ENCODE data around the gene CEP57L1. TPM values are rescaled to one million over a fixed set of nuclear protein-coding genes. Genes with fewer than 3 reads are reported as not detected.
A peak's percentile ranks its signal among the peaks of the same experiment; 100 is the strongest.

Gene CEP57L1
- total RNA-seq, 1 donor from 2014 or later, result 13.2 TPM

GRCh38 chr6:109182578-109182977 is 87.3 kb downstream of the CEP57L1 start:
- H3K4me3 Mint-ChIP-seq (ENCODE audit: unreplicated experiment), result no peak overlapping the region
- H3K27ac Mint-ChIP-seq (ENCODE audit: unreplicated experiment), result no peak overlapping the region
- no peak for DNase-seq (ENCODE audit: extremely low spot score, unreplicated experiment)
- no peaks in the 10 kb centered on the region for H3K4me1 Mint-ChIP-seq (ENCODE audit: unreplicated experiment)
- H3K36me3 Mint-ChIP-seq (ENCODE audit: unreplicated experiment), result no peaks in the 10 kb centered on the region
- H3K27me3 Mint-ChIP-seq (ENCODE audit: unreplicated experiment), result peaks cover 70% of the 10 kb centered on the region
- no peak for TF ChIP-seq CTCF (IDR thresholded peaks at IDR 0.05)
- H3K9me3 Mint-ChIP-seq (ENCODE audit: unreplicated experiment), result peaks cover 10% of the 10 kb centered on the region

- H3K36me3 Mint-ChIP-seq (ENCODE audit: unreplicated experiment), result no peaks in the 10 kb centered on the region
- H3K4me1 Mint-ChIP-seq (ENCODE audit: unreplicated experiment), result no peaks in the 10 kb centered on the region
- peaks cover 70% of the 10 kb centered on the region for H3K27me3 Mint-ChIP-seq (ENCODE audit: unreplicated experiment)
- H3K27ac Mint-ChIP-seq (ENCODE audit: unreplicated experiment), result no peak overlapping the region
- H3K4me3 Mint-ChIP-seq (ENCODE audit: unreplicated experiment), result no peak overlapping the region
- TF ChIP-seq CTCF (IDR thresholded peaks at IDR 0.05), result no peak
- no peak for DNase-seq (ENCODE audit: extremely low spot score, unreplicated experiment)
- H3K9me3 Mint-ChIP-seq (ENCODE audit: unreplicated experiment), result peaks cover 10% of the 10 kb centered on the region
Measured at GRCh38 chr6:109183109-109183650, 87.9 kb downstream of the CEP57L1 start.

- H3K27me3 Mint-ChIP-seq (ENCODE audit: unreplicated experiment), result peaks cover 61% of the 10 kb centered on the region
- H3K27ac Mint-ChIP-seq (ENCODE audit: unreplicated experiment), result no peak overlapping the region
- H3K4me3 Mint-ChIP-seq (ENCODE audit: unreplicated experiment), result no peak overlapping the region
- H3K9me3 Mint-ChIP-seq (ENCODE audit: unreplicated experiment), result no peaks in the 10 kb centered on the region
- H3K36me3 Mint-ChIP-seq (ENCODE audit: unreplicated experiment), result no peaks in the 10 kb centered on the region
- no peak for TF ChIP-seq CTCF (IDR thresholded peaks at IDR 0.05)
- no peaks in the 10 kb centered on the region for H3K4me1 Mint-ChIP-seq (ENCODE audit: unreplicated experiment)
- no peak for DNase-seq (ENCODE audit: extremely low spot score, unreplicated experiment)
Measured at GRCh38 chr6:109184638-109185037, 89.3 kb downstream of the CEP57L1 start.

- Mint-ChIP-seq H3K36me3 (ENCODE audit: unreplicated experiment) (no peaks in the 10 kb centered on the region), H3K27me3 (ENCODE audit: unreplicated experiment) (peaks cover 60% of the 10 kb centered on the region), H3K27ac (ENCODE audit: unreplicated experiment) (no peak overlapping the region), H3K9me3 (ENCODE audit: unreplicated experiment) (peaks cover 6% of the 10 kb centered on the region), H3K4me1 (ENCODE audit: unreplicated experiment) (no peaks in the 10 kb centered on the region), H3K4me3 (ENCODE audit: unreplicated experiment) (no peak overlapping the region)
- no peak for TF ChIP-seq CTCF (IDR thresholded peaks at IDR 0.05)
- DNase-seq (ENCODE audit: extremely low spot score, unreplicated experiment), result no peak
Measured at GRCh38 chr6:109186012-109186411, 90.7 kb downstream of the CEP57L1 start.

- Mint-ChIP-seq H3K4me1 (ENCODE audit: unreplicated experiment) (no peaks in the 10 kb centered on the region), H3K36me3 (ENCODE audit: unreplicated experiment) (no peaks in the 10 kb centered on the region), H3K9me3 (ENCODE audit: unreplicated experiment) (peaks cover 7% of the 10 kb centered on the region), H3K27ac (ENCODE audit: unreplicated experiment) (no peak overlapping the region), H3K27me3 (ENCODE audit: unreplicated experiment) (peaks cover 51% of the 10 kb centered on the region), H3K4me3 (ENCODE audit: unreplicated experiment) (no peak overlapping the region)
- no peak for DNase-seq (ENCODE audit: extremely low spot score, unreplicated experiment)
- TF ChIP-seq CTCF (IDR thresholded peaks at IDR 0.05), result peak; percentile 98
Measured at GRCh38 chr6:109187399-109188114, 92.2 kb downstream of the CEP57L1 start.

Data from osteocyte (in vitro differentiated cells).